ENCODE measurements around the gene PARPBP.
A peak's percentile ranks its signal among the peaks of the same experiment; 100 is the strongest.
"Not testable (repeated sequence)": the region's sequence is repeated elsewhere in the genome, so short reads cannot be mapped to it uniquely, and the experiment has no call there.

PARPBP gene

DNA sequence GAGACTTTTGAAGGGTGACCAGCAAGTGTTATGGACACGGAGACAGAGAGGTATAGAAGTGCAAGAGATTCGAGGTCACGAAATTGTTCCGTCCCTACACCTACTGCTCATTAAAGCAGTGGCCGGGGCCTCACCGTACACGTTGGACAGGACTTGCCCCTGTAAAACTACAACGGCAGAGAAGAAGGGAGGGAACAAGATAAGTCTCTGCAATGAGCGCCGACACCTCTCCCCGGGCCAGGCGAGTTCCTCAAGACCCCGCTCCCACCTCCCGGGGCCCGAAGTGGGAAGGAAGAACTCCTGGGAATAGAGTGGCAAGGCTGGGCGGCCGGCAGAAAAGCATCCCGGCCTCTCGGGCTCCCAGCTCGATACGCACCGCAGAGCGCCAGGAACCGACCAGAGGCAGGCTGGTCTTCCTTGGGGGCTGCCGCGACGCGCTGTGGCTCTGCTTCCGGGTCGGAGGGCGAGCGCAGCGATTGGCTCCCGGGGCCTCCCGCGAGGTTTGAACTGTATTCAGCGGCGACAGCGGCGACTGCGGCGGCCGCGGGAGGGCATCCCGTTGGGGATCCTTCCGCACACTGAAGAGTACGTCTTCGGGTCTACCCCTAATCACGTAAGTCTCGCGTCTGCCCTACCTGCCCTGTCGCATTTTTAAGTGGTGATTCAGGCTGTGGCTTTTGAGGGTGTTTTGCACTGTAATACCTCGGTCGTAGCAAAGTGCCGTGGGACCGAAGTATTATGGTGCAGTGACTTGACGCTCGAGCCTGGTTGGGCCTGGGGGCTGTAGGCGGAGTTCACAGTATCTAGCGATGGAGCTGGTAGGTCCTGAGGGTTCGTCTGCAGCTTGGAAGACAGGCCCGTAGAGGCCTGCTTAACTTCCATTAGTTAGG is at the start of gene PARPBP, which contains the start of gene NUP37:
Gene PARPBP (plus strand): TSS at position 510 of the 890 bp plus-strand sequence. CDS start 3,706 bp downstream, outside the sequence.
Gene NUP37 (minus strand): TSS at position 441 of the 890 bp plus-strand sequence. CDS start 1,596 bp downstream, outside the sequence.
- peak; percentile 64 to 78 for DNase-seq

DNA sequence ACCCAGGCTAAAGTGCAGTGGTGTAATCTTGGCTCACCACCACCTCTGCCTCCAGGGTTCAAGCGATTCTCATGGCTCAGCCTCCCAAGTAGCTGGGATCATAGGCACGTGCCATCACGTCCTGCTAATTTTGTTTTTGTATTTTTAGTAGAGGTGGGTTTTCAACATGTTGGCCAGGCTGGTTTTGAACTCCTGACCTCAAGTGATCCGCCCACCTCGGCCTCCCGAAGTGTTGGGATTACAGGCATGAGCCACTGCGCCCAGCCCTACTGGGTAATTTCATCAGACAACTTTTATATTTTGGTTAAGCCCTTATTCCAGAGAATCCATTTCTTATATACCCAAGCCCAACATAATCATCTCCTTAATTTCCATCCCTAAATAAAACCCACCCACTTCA is 47.9 kb upstream of the PARPBP start:
- DNase-seq, result not testable (repeated sequence)

GRCh38 chr12:102080842-102081241 is 39.1 kb upstream of the PARPBP start:
- DNase-seq, result no peak

GRCh38 chr12:102089228-102089835 is 30.7 kb upstream of the PARPBP start:
- DNase-seq, result not testable (repeated sequence)

GRCh38 chr12:102093319-102093718 is 26.7 kb upstream of the PARPBP start:
- DNase-seq, result no peak

DNA sequence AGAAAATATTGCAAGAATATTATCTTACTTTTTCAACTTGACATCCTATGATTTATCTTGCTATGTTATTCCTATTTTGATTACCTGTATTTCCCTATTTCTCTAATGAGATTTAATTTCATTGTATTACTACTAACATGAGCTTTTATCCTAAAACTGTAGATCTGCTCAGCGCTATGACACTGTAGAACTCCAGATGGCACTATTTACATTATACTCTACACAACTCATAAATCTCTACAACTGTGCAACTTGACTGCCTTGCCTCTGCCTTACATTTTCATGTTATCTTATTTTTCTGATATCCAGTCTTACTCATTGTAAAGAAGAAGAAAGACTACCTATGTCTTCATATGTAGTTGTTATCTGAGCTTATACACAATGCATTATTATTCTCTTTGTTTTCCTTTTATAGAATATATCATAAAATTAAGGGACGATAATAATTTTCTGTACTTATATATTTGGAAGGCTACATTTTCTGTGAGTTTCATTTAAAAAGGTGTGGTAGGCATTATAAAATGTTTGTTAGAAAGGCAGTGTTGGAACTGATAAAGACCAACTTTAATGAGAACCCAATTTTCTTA is 24.2 kb upstream of the PARPBP start:
- peak in 1 of 2 experiments; percentile 26 for DNase-seq

- DNase-seq, result no peak
Measured at GRCh38 chr12:102096855-102097254, 23.1 kb upstream of the PARPBP start.

- no peak for DNase-seq
Measured at GRCh38 chr12:102106905-102107304, 13.1 kb upstream of the PARPBP start.

- no peak for DNase-seq
Measured at GRCh38 chr12:102107970-102108369, 12.0 kb upstream of the PARPBP start.

DNA sequence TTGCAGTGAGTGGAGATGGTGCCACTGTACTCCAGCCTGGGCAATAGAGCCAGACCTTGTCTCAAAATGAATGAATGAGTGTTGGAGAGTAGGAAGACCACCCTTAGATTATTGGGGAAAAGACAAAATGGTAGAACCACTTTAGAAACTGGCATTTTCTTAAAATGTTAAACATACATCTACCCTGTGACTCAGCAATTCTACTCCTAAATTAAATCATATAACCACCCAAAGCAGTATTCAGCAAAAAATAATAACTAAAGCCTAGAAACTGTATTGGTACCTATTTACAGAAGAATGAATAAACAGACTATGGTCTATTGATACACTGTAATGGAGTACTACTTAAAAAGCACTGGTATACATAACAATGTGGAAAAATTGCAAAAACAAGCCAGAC is 9.2 kb upstream of the PARPBP start:
- DNase-seq, result no peak

- DNase-seq, result no peak
Measured at GRCh38 chr12:102114212-102114611, 5.8 kb upstream of the PARPBP start.

GRCh38 chr12:102116392-102116791 is 3.6 kb upstream of the PARPBP start:
- no peak for DNase-seq

DNA sequence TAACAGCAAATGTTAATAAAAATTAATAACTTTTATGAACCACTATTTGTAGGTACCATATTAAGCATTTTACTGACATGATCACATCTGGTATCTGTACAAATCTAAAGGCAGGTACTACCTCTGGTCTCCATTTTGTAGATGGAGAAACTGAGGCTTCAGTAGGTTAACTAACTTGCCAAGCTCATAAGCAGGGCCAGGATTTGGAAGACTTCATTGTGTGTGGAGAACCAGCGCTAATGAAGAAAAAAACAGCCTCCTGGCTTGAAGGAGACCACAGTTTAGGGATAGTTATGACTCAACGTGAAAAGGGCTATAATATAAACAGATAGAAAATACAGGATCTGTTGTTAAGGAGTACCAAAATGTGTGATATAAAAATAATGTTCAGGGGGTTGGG is 1.1 kb upstream of the PARPBP start:
- no peak for DNase-seq

- DNase-seq, result no peak
Measured at GRCh38 chr12:102120564-102120873, 536 bp downstream of the PARPBP start.

GRCh38 chr12:102120886-102121285 is 903 bp downstream of the PARPBP start:
- no peak for DNase-seq

DNA sequence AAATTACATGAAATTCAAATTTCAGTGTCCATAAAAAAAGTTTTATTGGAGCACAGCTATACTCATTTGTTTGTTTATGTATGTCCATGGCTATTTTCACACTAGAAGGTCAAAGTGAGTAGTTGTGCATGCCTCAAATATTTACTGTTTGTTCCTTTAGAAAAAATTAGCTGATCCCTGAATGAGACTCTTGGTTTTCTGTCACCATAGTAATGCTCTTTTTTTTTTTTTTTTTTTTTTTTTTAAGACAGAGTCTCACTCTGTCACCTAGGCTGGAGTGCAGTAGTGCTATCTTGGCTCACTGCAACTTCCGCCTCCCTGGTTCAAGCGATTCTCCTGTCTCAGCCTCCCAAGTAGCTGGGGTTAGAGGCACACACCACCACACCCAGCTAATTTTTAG is 1.3 kb downstream of the PARPBP start:
- not testable (repeated sequence) for DNase-seq

- not testable (repeated sequence) for DNase-seq
Measured at GRCh38 chr12:102130720-102131119, 10.7 kb downstream of the PARPBP start.

DNA sequence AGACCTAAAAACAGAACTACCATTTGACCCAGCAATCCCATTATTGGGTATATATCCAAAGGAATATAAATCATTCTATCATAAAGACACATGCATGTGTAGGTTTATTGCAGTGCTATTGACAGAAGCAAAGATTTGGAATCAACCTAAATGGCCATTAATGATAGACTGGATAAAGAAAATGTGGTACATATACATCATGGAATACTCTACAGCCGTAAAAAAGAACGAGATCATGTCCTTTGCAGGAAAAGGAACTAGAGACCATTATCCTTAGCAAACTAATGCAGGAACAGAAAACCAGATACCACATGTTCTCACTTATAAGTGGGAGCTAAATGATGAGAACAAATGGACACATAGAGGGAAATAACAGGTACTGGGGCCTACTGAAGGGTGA is 11.5 kb downstream of the PARPBP start:
- DNase-seq, result not testable (repeated sequence)

DNA sequence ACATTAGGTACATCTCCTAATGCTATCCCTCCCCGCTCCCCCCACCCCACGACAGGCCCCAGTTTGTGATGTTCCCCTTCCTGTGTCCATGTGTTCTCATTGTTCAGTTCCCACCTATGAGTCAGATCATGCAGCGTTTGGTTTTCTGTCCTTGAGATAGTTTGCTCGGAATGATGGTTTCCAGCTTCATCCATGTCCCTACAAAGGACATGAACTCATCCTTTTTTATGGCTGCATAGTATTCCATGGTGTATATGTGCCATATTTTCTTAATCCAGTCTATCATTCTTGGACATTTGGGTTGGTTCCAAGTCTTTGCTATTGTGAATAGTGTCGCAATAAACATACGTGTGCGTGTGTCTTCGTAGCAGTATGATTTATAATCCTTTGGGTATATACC is 17.6 kb downstream of the PARPBP start:
- not testable (repeated sequence) for DNase-seq

DNA sequence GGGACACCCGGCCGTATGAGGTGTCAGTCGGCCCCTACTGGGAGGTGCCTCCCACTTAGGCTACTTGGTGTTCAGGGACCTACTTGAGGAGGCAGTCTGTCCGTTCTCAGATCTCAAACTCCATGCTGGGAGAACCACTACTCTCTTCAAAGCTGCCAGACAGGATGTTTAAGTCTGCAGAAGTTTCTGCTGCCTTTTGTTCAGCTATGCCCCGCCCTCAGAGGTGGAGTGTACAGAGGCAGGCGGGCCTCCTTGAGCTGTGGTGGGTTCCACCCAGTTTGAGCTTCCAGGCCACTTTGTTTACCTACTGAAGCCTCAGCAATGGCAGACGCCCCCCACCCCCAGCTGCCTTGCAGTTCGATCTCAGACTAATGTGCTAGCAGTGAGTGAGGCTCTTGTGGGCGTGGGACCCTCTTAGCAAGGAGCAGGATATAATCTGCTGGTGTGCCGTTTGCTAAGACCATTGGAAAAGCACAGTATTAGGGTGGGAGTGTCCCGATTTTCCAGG is 22.9 kb downstream of the PARPBP start:
- DNase-seq, result not testable (repeated sequence)

DNA sequence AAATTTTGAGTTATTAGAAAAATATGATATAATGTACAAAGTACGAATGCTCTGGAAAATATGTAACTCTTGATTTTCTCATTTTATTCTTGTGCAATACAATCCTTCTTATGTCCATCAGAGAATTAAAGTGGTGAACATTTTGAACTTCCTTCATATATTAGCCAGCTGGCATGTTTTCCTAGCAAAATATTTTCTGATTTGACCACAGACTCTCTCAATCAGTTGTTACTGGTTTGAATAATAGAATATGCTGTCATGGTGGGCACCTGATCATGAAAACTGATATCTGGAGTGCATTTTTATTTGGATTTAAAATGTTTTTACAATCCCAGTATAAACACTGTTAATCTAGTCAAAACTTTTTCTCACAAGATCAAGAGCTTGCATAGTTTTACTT is 24.2 kb downstream of the PARPBP start:
- no peak for DNase-seq

DNA sequence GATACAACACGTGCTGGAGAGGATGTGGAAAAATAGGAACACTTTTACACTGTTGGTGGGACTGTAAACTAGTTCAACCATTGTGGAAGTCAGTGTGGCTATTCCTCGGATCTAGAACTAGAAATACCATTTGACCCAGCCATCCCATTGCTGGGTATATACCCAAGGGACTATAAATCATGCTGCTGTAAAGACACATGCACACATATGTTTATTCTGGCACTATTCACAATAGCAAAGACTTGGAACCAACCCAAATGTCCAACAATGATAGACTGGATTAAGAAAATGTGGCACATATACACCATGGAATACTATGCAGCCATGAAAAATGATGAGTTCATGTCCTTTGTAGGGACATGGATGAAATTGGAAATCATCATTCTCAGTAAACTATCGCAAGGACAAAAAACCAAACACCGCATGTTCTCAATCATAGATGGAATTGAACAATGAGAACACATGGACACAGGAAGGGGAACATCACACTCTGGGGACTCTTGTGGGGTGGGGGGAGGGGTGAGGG is 27.1 kb downstream of the PARPBP start:
- not testable (repeated sequence) for DNase-seq

GRCh38 chr12:102155206-102155605 is 35.2 kb downstream of the PARPBP start:
- DNase-seq, result not testable (repeated sequence)
